ENCODE data around the gene RBFOX2. TPM values are rescaled to one million over a fixed set of nuclear protein-coding genes. Genes with fewer than 3 reads are reported as not detected.

RBFOX2 gene
- total RNA-seq, 2 experiments from 2014 or later, result 1.9 to 2.4 TPM

GRCh38 chr22:35868938-35869337 is 159.7 kb downstream of the RBFOX2 start:
- no peak overlapping the region for H3K4me3 ChIP-seq (ENCODE audit: low read length)
- Mint-ChIP-seq H3K4me1 (ENCODE audit: low read depth) (no peaks in the 10 kb centered on the region), H3K27ac (no peak overlapping the region), H3K27me3 (no peaks in the 10 kb centered on the region), H3K36me3 (ENCODE audit: low read depth) (no peaks in the 10 kb centered on the region), H3K4me3 (no peak overlapping the region), H3K9me3 (no peaks in the 10 kb centered on the region)
- TF ChIP-seq, protein P1, sequence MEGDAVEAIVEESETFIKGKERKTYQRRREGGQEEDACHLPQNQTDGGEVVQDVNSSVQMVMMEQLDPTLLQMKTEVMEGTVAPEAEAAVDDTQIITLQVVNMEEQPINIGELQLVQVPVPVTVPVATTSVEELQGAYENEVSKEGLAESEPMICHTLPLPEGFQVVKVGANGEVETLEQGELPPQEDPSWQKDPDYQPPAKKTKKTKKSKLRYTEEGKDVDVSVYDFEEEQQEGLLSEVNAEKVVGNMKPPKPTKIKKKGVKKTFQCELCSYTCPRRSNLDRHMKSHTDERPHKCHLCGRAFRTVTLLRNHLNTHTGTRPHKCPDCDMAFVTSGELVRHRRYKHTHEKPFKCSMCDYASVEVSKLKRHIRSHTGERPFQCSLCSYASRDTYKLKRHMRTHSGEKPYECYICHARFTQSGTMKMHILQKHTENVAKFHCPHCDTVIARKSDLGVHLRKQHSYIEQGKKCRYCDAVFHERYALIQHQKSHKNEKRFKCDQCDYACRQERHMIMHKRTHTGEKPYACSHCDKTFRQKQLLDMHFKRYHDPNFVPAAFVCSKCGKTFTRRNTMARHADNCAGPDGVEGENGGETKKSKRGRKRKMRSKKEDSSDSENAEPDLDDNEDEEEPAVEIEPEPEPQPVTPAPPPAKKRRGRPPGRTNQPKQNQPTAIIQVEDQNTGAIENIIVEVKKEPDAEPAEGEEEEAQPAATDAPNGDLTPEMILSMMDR (IDR thresholded peaks at IDR 0.05), result no peak
- no peaks in the 10 kb centered on the region for H3K9me3 ChIP-seq (ENCODE audit: control insufficient read depth in 1 of 2, insufficient read depth in 1 of 2, low read length in 2 of 2)
- ChIA-PET CTCF (no interaction called here), POLR2A (no interaction called here)
- no peaks in the 10 kb centered on the region for H3K27me3 ChIP-seq (ENCODE audit: control insufficient read depth in 1 of 2, insufficient read depth in 2 of 2, low read length in 2 of 2)
- H3K36me3 ChIP-seq (ENCODE audit: insufficient read depth, low read length), result no peaks in the 10 kb centered on the region
- H3K27ac ChIP-seq (ENCODE audit: low read depth in 1 of 2, low read length in 2 of 2), result no peak overlapping the region
- intact Hi-C loops (cut with DNase I, micrococcal nuclease), result no loop called here
- DNase-seq (no peak), ATAC-seq (ENCODE audit: poor library complexity) (no peak)
- H3K4me1 ChIP-seq (ENCODE audit: insufficient read depth, low read length), result no peaks in the 10 kb centered on the region

DNA sequence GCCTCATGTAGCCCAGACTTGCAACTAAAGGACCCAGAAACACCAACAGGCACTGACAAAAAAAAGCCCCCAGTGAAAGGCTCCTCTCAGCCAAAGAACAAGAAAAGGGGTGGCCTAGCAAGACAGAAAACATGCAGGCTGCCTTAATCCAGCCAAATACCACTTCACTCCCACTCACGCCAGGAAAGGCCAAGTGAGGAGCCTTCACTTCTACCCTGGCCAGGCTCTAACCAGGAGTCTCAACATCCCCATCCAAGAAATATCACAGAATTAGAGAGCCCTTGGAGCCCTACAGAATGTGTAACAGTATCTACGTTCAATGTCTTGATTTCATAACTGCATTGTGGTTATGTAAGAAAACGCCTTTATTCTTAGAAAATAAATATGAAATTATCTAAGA is 162.0 kb downstream of the RBFOX2 start:
- no peaks in the 10 kb centered on the region for H3K4me1 ChIP-seq (ENCODE audit: insufficient read depth, low read length)
- ChIA-PET CTCF (no interaction called here), POLR2A (no interaction called here)
- no peaks in the 10 kb centered on the region for H3K36me3 ChIP-seq (ENCODE audit: insufficient read depth, low read length)
- H3K4me3 Mint-ChIP-seq, result no peak overlapping the region
- no peaks in the 10 kb centered on the region for H3K27me3 ChIP-seq (ENCODE audit: control insufficient read depth in 1 of 2, insufficient read depth in 2 of 2, low read length in 2 of 2)
- H3K9me3 ChIP-seq (ENCODE audit: control insufficient read depth in 1 of 2, insufficient read depth in 1 of 2, low read length in 2 of 2), result no peaks in the 10 kb centered on the region
- no peaks in the 10 kb centered on the region for H3K9me3 Mint-ChIP-seq
- H3K36me3 Mint-ChIP-seq (ENCODE audit: low read depth), result no peaks in the 10 kb centered on the region
- intact Hi-C loops (cut with DNase I, micrococcal nuclease), result no loop called here
- TF ChIP-seq, protein P1 (IDR thresholded peaks at IDR 0.05), result no peak
- H3K4me1 Mint-ChIP-seq (ENCODE audit: low read depth), result no peaks in the 10 kb centered on the region
- no peak for ATAC-seq (ENCODE audit: poor library complexity)
- no peak for DNase-seq
- H3K27me3 Mint-ChIP-seq, result no peaks in the 10 kb centered on the region
- H3K27ac Mint-ChIP-seq, result no peak overlapping the region
- no peak overlapping the region for H3K27ac ChIP-seq (ENCODE audit: low read depth in 1 of 2, low read length in 2 of 2)
- no peak overlapping the region for H3K4me3 ChIP-seq (ENCODE audit: low read length)

GRCh38 chr22:35864545-35865165 is 164.0 kb downstream of the RBFOX2 start:
- ATAC-seq (ENCODE audit: poor library complexity), result no peak
- CTCF ChIA-PET, result no interaction called here

More at GRCh38 chr22:35864545-35865165, 164.0 kb downstream of the RBFOX2 start:
- no peaks in the 10 kb centered on the region for H3K36me3 Mint-ChIP-seq (ENCODE audit: low read depth)
- Histone ChIP-seq H3K4me3 (ENCODE audit: low read length) (no peak overlapping the region), H3K36me3 (ENCODE audit: insufficient read depth, low read length) (no peaks in the 10 kb centered on the region), H3K27me3 (ENCODE audit: control insufficient read depth in 1 of 2, insufficient read depth in 2 of 2, low read length in 2 of 2) (no peaks in the 10 kb centered on the region), H3K27ac (ENCODE audit: low read depth in 1 of 2, low read length in 2 of 2) (no peak overlapping the region), H3K9me3 (ENCODE audit: control insufficient read depth in 1 of 2, insufficient read depth in 1 of 2, low read length in 2 of 2) (no peaks in the 10 kb centered on the region), H3K4me1 (ENCODE audit: insufficient read depth, low read length) (no peaks in the 10 kb centered on the region)
- POLR2A ChIA-PET, result no interaction called here
- TF ChIP-seq, protein P1 (IDR thresholded peaks at IDR 0.05), result no peak
- no peak overlapping the region for H3K4me3 Mint-ChIP-seq
- DNase-seq, result no peak
- H3K4me1 Mint-ChIP-seq (ENCODE audit: low read depth), result no peaks in the 10 kb centered on the region
- intact Hi-C loops (cut with DNase I, micrococcal nuclease), result no loop called here
- H3K27me3 Mint-ChIP-seq, result no peaks in the 10 kb centered on the region
- no peaks in the 10 kb centered on the region for H3K9me3 Mint-ChIP-seq
- H3K27ac Mint-ChIP-seq, result no peak overlapping the region
